KG1 (cell line): Measurements from ENCODE around the gene PDS5A.
"Not testable (repeated sequence)": the region's sequence is repeated elsewhere in the genome, so short reads cannot be mapped to it uniquely, and the experiment has no call there.

Experiments used
- DNase-seq: peaks from one replicate; lab custom pipeline; 2025; lab: John Stamatoyannopoulos, UW

Gene PDS5A

GRCh38 chr4:39899291-39899690 is 78.4 kb downstream of the PDS5A start:
- DNase-seq: no peak

- DNase-seq: no peak
Measured at GRCh38 chr4:39898015-39898414, 79.7 kb downstream of the PDS5A start.

- DNase-seq: no peak
Measured at GRCh38 chr4:39893693-39894072, 84.0 kb downstream of the PDS5A start.

GRCh38 chr4:39892988-39893692 is 84.6 kb downstream of the PDS5A start:
- no peak for DNase-seq

- DNase-seq: no peak
Measured at GRCh38 chr4:39889226-39889625, 88.5 kb downstream of the PDS5A start.

- DNase-seq: no peak
Measured at GRCh38 chr4:39888541-39888940, 89.2 kb downstream of the PDS5A start.

GRCh38 chr4:39883646-39884045 is 94.1 kb downstream of the PDS5A start:
- no peak for DNase-seq

- no peak for DNase-seq
Measured at GRCh38 chr4:39881789-39882188, 95.9 kb downstream of the PDS5A start.

GRCh38 chr4:39877971-39878370 is 99.7 kb downstream of the PDS5A start:
- no peak for DNase-seq

GRCh38 chr4:39873823-39874222 is 103.9 kb downstream of the PDS5A start:
- DNase-seq: no peak

- no peak for DNase-seq
Measured at GRCh38 chr4:39865280-39865679, 112.4 kb downstream of the PDS5A start.

- DNase-seq: no peak
Measured at GRCh38 chr4:39864391-39864790, 113.3 kb downstream of the PDS5A start.

GRCh38 chr4:39860804-39861203 is 116.9 kb downstream of the PDS5A start:
- DNase-seq: no peak

- no peak for DNase-seq
Measured at GRCh38 chr4:39855909-39856512, 121.7 kb downstream of the PDS5A start.

GRCh38 chr4:39852636-39853035 is 125.1 kb downstream of the PDS5A start:
- no peak for DNase-seq

GRCh38 chr4:39850727-39851126 is 127.0 kb downstream of the PDS5A start:
- DNase-seq: no peak

GRCh38 chr4:39846705-39847104 is 131.0 kb downstream of the PDS5A start:
- no peak for DNase-seq

GRCh38 chr4:39846120-39846519 is 131.6 kb downstream of the PDS5A start:
- DNase-seq: no peak

- no peak for DNase-seq
Measured at GRCh38 chr4:39841894-39842293, 135.8 kb downstream of the PDS5A start.

GRCh38 chr4:39840516-39840915 is 137.2 kb downstream of the PDS5A start:
- not testable (repeated sequence) for DNase-seq

GRCh38 chr4:39840027-39840426 is 137.7 kb downstream of the PDS5A start:
- no peak for DNase-seq

- not testable (repeated sequence) for DNase-seq
Measured at GRCh38 chr4:39838431-39838830, 139.3 kb downstream of the PDS5A start.

- DNase-seq: no peak
Measured at GRCh38 chr4:39834269-39834668, 143.4 kb downstream of the PDS5A start.

- no peak for DNase-seq
Measured at GRCh38 chr4:39825741-39826231, 151.9 kb downstream of the PDS5A start.
